Epithelial cell of proximal tubule (primary cell): ENCODE data around the gene NAPB. TPM values are rescaled to one million over a fixed set of nuclear protein-coding genes. Genes with fewer than 3 reads are reported as not detected.

ENCODE experiments used
- DNase-seq: peaks from one replicate; pipeline ENCODE4 v3.0.0-alpha.2; 2011; ENCODE audit warnings: low read depth
- H3K4me3 ChIP-seq: 2 replicates; pipeline ENCODE4 v1.5.1; 2011; ENCODE audit warnings: low read depth, mild to moderate bottlenecking, low read length
- CTCF ChIP-seq: conservative IDR thresholded peaks from 2 replicates; pipeline ENCODE4 v1.5.1; 2012; ENCODE audit warnings: low read depth, mild to moderate bottlenecking, low read length
- total RNA-seq: library from RNA; depleted of rRNA; stranded (reverse); fragments of >200 nt; gene quantifications from 2 replicates; pipeline ENCODE4 v1.2.3, GENCODE V29; 2015

NAPB gene
- total RNA-seq, 1 donor from 2014 or later = 3.3 TPM

- no peak for DNase-seq
- no peak overlapping the region for H3K4me3 ChIP-seq
- no peak for TF ChIP-seq CTCF
These were observed 52.0 kb downstream of the NAPB start for GRCh38 chr20:23369072-23369823.

GRCh38 chr20:23368316-23369071 is 52.8 kb downstream of the NAPB start:
- no peak for DNase-seq
- TF ChIP-seq CTCF = no peak
- H3K4me3 ChIP-seq = no peak overlapping the region

GRCh38 chr20:23367770-23368169 is 53.5 kb downstream of the NAPB start:
- no peak overlapping the region for H3K4me3 ChIP-seq
- no peak for TF ChIP-seq CTCF
- DNase-seq = no peak

GRCh38 chr20:23366384-23366783 is 54.9 kb downstream of the NAPB start:
- no peak for TF ChIP-seq CTCF
- DNase-seq = no peak
- H3K4me3 ChIP-seq = no peak overlapping the region

GRCh38 chr20:23365390-23366165 is 55.7 kb downstream of the NAPB start:
- DNase-seq = no peak
- H3K4me3 ChIP-seq = no peak overlapping the region
- no peak for TF ChIP-seq CTCF

GRCh38 chr20:23363257-23363649 is 58.0 kb downstream of the NAPB start:
- peak overlapping the region; percentile 83 for H3K4me3 ChIP-seq
- TF ChIP-seq CTCF = no peak
- no peak for DNase-seq
